ENCODE measurements around the gene SLC47A2.

- TF ChIP-seq REST (IDR thresholded peaks at IDR 0.05; ENCODE audit: borderline replicate concordance) (no peak), RAD21 (conservative IDR thresholded peaks at IDR 0.05) (no peak), CTCF (IDR thresholded peaks at IDR 0.05; ENCODE audit: poor library complexity, severe bottlenecking) (no peak), TAF1 (IDR thresholded peaks at IDR 0.05; ENCODE audit: low read depth) (no peak)
These were observed 11.2 kb upstream of the SLC47A2 start for GRCh38 chr17:19727501-19728078.
